IMR-90 (cell line): ENCODE measurements around the gene HECTD1. TPM values are rescaled to one million over a fixed set of nuclear protein-coding genes. Genes with fewer than 3 reads are reported as not detected.

Experiments
- ATAC-seq: fragments of 200-7000 bp; cut with Tn5 transposase; 2 replicates; pipeline ENCODE4 v1.9.1; 2020; ENCODE audit warnings: low read depth, mild to moderate bottlenecking, moderate library complexity
- BruUV-seq: library from RNA; stranded (reverse); fragments of 400-500 nt; replicated peaks from 2 replicates; lab custom pipeline; 2021; lab: Mats Ljungman, UMichigan
- CTCF ChIA-PET: fragments of 300-600 bp; formaldehyde crosslinking; extraction: SDS; loops from one replicate; lab custom pipeline; 2021; ENCODE audit warnings: antibody characterized with exemption; lab: Yijun Ruan, JAX
- POLR2A ChIA-PET: fragments of 300-600 bp; sonication (Branson Sonifier 250); formaldehyde crosslinking; loops from one replicate; lab custom pipeline; 2022; ENCODE audit warnings: antibody characterized with exemption; ENCODE audit not compliant: unreplicated experiment; lab: Charles Lee
- DNase-seq: peaks from one replicate; pipeline ENCODE4 v3.0.0; 2013
- H2AFZ ChIP-seq: replicated peaks from 2 replicates; pipeline ENCODE3; 2013; ENCODE audit warnings: low read length, mild to moderate bottlenecking; ENCODE audit not compliant: poor library complexity
- H2AK5ac ChIP-seq: 2 replicates; pipeline ENCODE4 v1.6.1; 2013; ENCODE audit warnings: low read depth, low read length, inconsistent platforms
- H2AK9ac ChIP-seq: replicated peaks from 2 replicates; pipeline ENCODE3; 2013; ENCODE audit warnings: mild to moderate bottlenecking, low read depth, low read length, moderate library complexity; ENCODE audit not compliant: poor library complexity
- H2BK120ac ChIP-seq: 2 replicates; pipeline ENCODE4 v1.6.1; 2013; ENCODE audit warnings: low read depth, low read length, inconsistent platforms
- H2BK15ac ChIP-seq: 3 replicates; pipeline ENCODE4 v1.6.1; 2013; ENCODE audit warnings: low read depth, low read length, inconsistent platforms
- H2BK20ac ChIP-seq: 2 replicates; pipeline ENCODE4 v1.6.1; 2013; ENCODE audit warnings: low read depth, mild to moderate bottlenecking, inconsistent platforms, low read length, moderate library complexity
- H2BK5ac ChIP-seq: 2 replicates; pipeline ENCODE4 v1.6.1; 2013; ENCODE audit warnings: mild to moderate bottlenecking, low read depth, low read length, inconsistent platforms; ENCODE audit not compliant: poor library complexity, severe bottlenecking
- H3K14ac ChIP-seq: replicated peaks from 2 replicates; pipeline ENCODE4 v1.6.1; 2013; ENCODE audit warnings: low read depth, low read length, inconsistent platforms
- H3K18ac ChIP-seq: 2 replicates; pipeline ENCODE4 v1.6.1; 2013; ENCODE audit warnings: low read depth, low read length, control low read depth
- H3K23ac ChIP-seq: 2 replicates; pipeline ENCODE4 v1.6.1; 2013; ENCODE audit warnings: low read depth, low read length, inconsistent platforms
- H3K27ac ChIP-seq: 2 replicates; pipeline ENCODE4 v1.5.1; 2013; ENCODE audit warnings: mild to moderate bottlenecking, control low read depth, low read length; ENCODE audit not compliant: insufficient read depth
- H3K27me3 ChIP-seq: 2 replicates; pipeline ENCODE4 v1.6.1; 2013; ENCODE audit warnings: low read length; ENCODE audit not compliant: control insufficient read depth, insufficient read depth
- H3K36me3 ChIP-seq: 2 replicates; pipeline ENCODE4 v1.6.1; 2013; ENCODE audit warnings: low read length, mixed read lengths; ENCODE audit not compliant: control insufficient read depth, insufficient read depth
- H3K4ac ChIP-seq: 2 replicates; pipeline ENCODE4 v1.6.1; 2013; ENCODE audit warnings: low read depth, low read length, inconsistent platforms
- H3K4me1 ChIP-seq: 2 replicates; pipeline ENCODE4 v1.6.1; 2013; ENCODE audit warnings: low read length, mixed read lengths; ENCODE audit not compliant: control insufficient read depth, insufficient read depth
- H3K4me2 ChIP-seq: 2 replicates; pipeline ENCODE4 v1.6.1; 2013; ENCODE audit warnings: low read depth, mild to moderate bottlenecking, control low read depth, low read length, moderate library complexity
- H3K4me3 ChIP-seq: 2 replicates; pipeline ENCODE4 v1.5.1; 2013; ENCODE audit warnings: low read depth, mild to moderate bottlenecking, control low read depth, low read length, moderate library complexity; ENCODE audit not compliant: insufficient read depth
- H3K56ac ChIP-seq: 2 replicates; pipeline ENCODE4 v1.6.1; 2013; ENCODE audit warnings: low read length, inconsistent platforms; ENCODE audit not compliant: insufficient read depth; ENCODE audit errors: extremely low read depth
- H3K79me1 ChIP-seq, 2 experiments: 2 replicates each; pipeline ENCODE4 v1.6.1; 2013; ENCODE audit warnings: low read length in 2 of 2, inconsistent platforms in 1 of 2, low read depth in 1 of 2
- H3K9ac ChIP-seq: 2 replicates; pipeline ENCODE4 v1.6.1; 2013; ENCODE audit warnings: low read depth, low read length, control low read depth
- H3K9me1 ChIP-seq: 2 replicates; pipeline ENCODE4 v1.6.1; 2013; ENCODE audit warnings: low read length, inconsistent platforms; ENCODE audit not compliant: insufficient read depth
- H3K9me3 ChIP-seq: 2 replicates; pipeline ENCODE4 v1.6.1; 2013; ENCODE audit warnings: low read length; ENCODE audit not compliant: control insufficient read depth, insufficient read depth
- H4K20me1 ChIP-seq: 2 replicates; pipeline ENCODE4 v1.6.1; 2013; ENCODE audit warnings: low read length, inconsistent platforms; ENCODE audit not compliant: insufficient read depth
- H4K5ac ChIP-seq: 2 replicates; pipeline ENCODE4 v1.6.1; 2013; ENCODE audit warnings: mild to moderate bottlenecking, low read depth, low read length, control low read depth
- H4K8ac ChIP-seq, 2 experiments: 2 replicates each; pipeline ENCODE4 v1.6.1; 2013; ENCODE audit warnings: low read depth in 2 of 2, low read length in 2 of 2, control low read depth in 1 of 2, inconsistent platforms in 1 of 2
- H4K91ac ChIP-seq: 2 replicates; pipeline ENCODE4 v1.6.1; 2013; ENCODE audit warnings: low read depth, low read length, inconsistent platforms; ENCODE audit not compliant: insufficient read depth
- BHLHE40 ChIP-seq: fragments of 150-350 bp; IDR thresholded peaks from 2 replicates; pipeline ENCODE4 v1.6.1; 2016; ENCODE audit warnings: mild to moderate bottlenecking, low read depth, low read length
- CEBPB ChIP-seq: IDR thresholded peaks from 2 replicates; pipeline ENCODE4 v1.6.1; 2012; ENCODE audit warnings: low read depth, low read length, improper control_type of control experiment
- CHD1 ChIP-seq: IDR thresholded peaks from 2 replicates; pipeline ENCODE4 v1.6.1; 2012; ENCODE audit warnings: low read depth, low read length, improper control_type of control experiment
- MAFK ChIP-seq: IDR thresholded peaks from 2 replicates; pipeline ENCODE4 v1.6.1; 2012; ENCODE audit warnings: low read depth, low read length, improper control_type of control experiment
- MAZ ChIP-seq: IDR thresholded peaks from 2 replicates; pipeline ENCODE4 v1.6.1; 2012; ENCODE audit warnings: low read depth, mild to moderate bottlenecking, low read length, improper control_type of control experiment, moderate library complexity, borderline replicate concordance
- MXI1 ChIP-seq: IDR thresholded peaks from 2 replicates; pipeline ENCODE4 v1.6.1; 2012; ENCODE audit warnings: low read depth, mild to moderate bottlenecking, low read length, moderate library complexity, borderline replicate concordance
- POLR2A ChIP-seq: IDR thresholded peaks from 2 replicates; pipeline ENCODE4 v1.6.1; 2012; ENCODE audit warnings: mild to moderate bottlenecking, low read depth, low read length
- RAD21 ChIP-seq: IDR thresholded peaks from 2 replicates; pipeline ENCODE4 v1.6.1; 2012; ENCODE audit warnings: low read length, improper control_type of control experiment
- RCOR1 ChIP-seq: IDR thresholded peaks from 2 replicates; pipeline ENCODE4 v1.6.1; 2012; ENCODE audit warnings: mild to moderate bottlenecking, low read length, improper control_type of control experiment; ENCODE audit not compliant: insufficient replicate concordance
- RFX5 ChIP-seq: IDR thresholded peaks from 2 replicates; pipeline ENCODE4 v1.8.0; 2012; ENCODE audit warnings: low read depth, mild to moderate bottlenecking, low read length, moderate library complexity
- SMC3 ChIP-seq: fragments of 150-350 bp; IDR thresholded peaks from 2 replicates; pipeline ENCODE4 v1.6.1; 2016; ENCODE audit warnings: low read depth, mild to moderate bottlenecking, antibody characterized with exemption, low read length, moderate library complexity
- WGBS, 2 experiments: methylation state at CpG; one replicate each; pipeline versions ENCODE4 v1.1.5 to v1.1.7; 2013; ENCODE audit warnings: missing lambda C conversion rate in 2 of 2; ENCODE audit not compliant: insufficient read length in 1 of 2; ENCODE audit errors: extremely low coverage in 2 of 2; 5-methylcytosine and 5-hydroxymethylcytosine counted together
- dilution Hi-C: fragments of 300-500 bp; cut with HindIII; formaldehyde crosslinking; loops from one replicate; pipeline ENCODE4 v1.14.3; 2018; ENCODE audit warnings: low sequenced_read_pairs; ENCODE audit not compliant: unreplicated experiment
- in situ Hi-C: fragments of 300-500 bp; cut with MboI; formaldehyde crosslinking; loops from 3 replicates; pipeline ENCODE4 v1.14.3; 2019; ENCODE audit warnings: low sequenced_read_pairs, inconsistent platforms, mixed read lengths
- intact Hi-C: fragments of 100-400 bp; cut with micrococcal nuclease; formaldehyde crosslinking; loops from 2 replicates; pipeline ENCODE4 v1.10.0; 2022
- polyA plus RNA-seq, 3 experiments: library from polyadenylated mRNA; depleted of rRNA; stranded (reverse); fragments of >200 nt; gene quantifications; 2 replicates each; pipeline ENCODE4 v1.2.3, GENCODE V29; 2012; ENCODE audit warnings: low replicate concordance in 1 of 3
- total RNA-seq: library from RNA; depleted of rRNA; stranded (reverse); fragments of >200 nt; gene quantifications from 2 replicates; pipeline ENCODE4 v1.2.3, GENCODE V29; 2012
- TF ChIP-seq, protein P1 (sequence below): conservative IDR thresholded peaks from 2 replicates; pipeline ENCODE4 v1.5.1; 2012; ENCODE audit warnings: mild to moderate bottlenecking, low read depth, low read length, improper control_type of control experiment
- TF ChIP-seq, protein P2 (sequence below): fragments of 150-350 bp; IDR thresholded peaks from 2 replicates; pipeline ENCODE4 v1.6.1; 2017; ENCODE audit warnings: mild to moderate bottlenecking, antibody characterized with exemption, low read length, low read depth
- TF ChIP-seq, protein P3 (sequence below): fragments of 150-350 bp; IDR thresholded peaks from 2 replicates; pipeline ENCODE4 v1.6.1; 2016; ENCODE audit warnings: low read depth, mild to moderate bottlenecking, low read length, moderate library complexity, borderline replicate concordance

The HECTD1 gene
- total and polyA plus RNA-seq, 2 of the 4 experiments (the other 2 are of a cell fraction), result 48.5 to 228 TPM

DNA sequence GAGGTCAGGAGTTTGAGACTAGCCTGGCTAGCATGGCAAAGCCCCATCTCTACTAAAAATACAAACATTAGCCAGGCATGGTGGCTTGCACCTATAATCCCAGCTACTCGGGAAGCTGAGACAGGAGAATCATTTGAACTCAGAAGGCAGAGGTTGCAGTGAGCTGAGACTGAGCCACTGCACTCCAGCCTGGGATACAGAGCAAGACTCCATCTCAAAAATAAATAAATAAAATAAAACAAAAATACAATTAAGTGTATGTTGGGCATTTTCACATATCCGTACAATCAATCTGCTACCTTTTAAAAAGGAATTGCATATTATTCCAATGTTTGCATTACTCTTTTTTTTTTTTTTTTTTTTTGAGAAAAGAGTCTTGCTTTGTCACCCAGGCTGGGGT is 47.7 kb upstream of the HECTD1 start:
- H2AK9ac ChIP-seq, result no peak overlapping the region
- H2AK5ac ChIP-seq, result no peak overlapping the region
- H3K27me3 ChIP-seq, result no peaks in the 10 kb centered on the region
- no peaks in the 10 kb centered on the region for H3K79me1 ChIP-seq
- no peaks in the 10 kb centered on the region for H3K4me1 ChIP-seq
- no peak overlapping the region for H3K9ac ChIP-seq
- H3K56ac ChIP-seq, result no peak overlapping the region
- POLR2A ChIA-PET, result no interaction called here
- no peak overlapping the region for H2BK20ac ChIP-seq
- no peak overlapping the region for H3K14ac ChIP-seq
- no peak overlapping the region for H2BK15ac ChIP-seq
- no peaks in the 10 kb centered on the region for H3K9me1 ChIP-seq
- dilution Hi-C loops, result no loop called here
- no TSS peak for BruUV-seq
- H3K4ac ChIP-seq, result no peak overlapping the region
- no peak overlapping the region for H2AFZ ChIP-seq
- no peak overlapping the region for H3K4me2 ChIP-seq
- intact Hi-C loops, result no loop called here
- no peak overlapping the region for H3K18ac ChIP-seq
- no peak overlapping the region for H2BK120ac ChIP-seq
- H3K27ac ChIP-seq, result no peak overlapping the region
- no peak overlapping the region for H3K4me3 ChIP-seq
- CTCF ChIA-PET, result interaction anchor here (0.6 kb wide), 1 partner anchor 36 kb away, joined by 3 read pairs; no protein-coding TSS in a partner anchor
- no peak for TF ChIP-seq CEBPB
- no peak for TF ChIP-seq MAZ
- TF ChIP-seq SMC3, result no peak
- TF ChIP-seq BHLHE40, result no peak
- TF ChIP-seq POLR2A, result no peak
- TF ChIP-seq RCOR1, result no peak
- no peak for TF ChIP-seq CHD1
- TF ChIP-seq RFX5, result no peak
- TF ChIP-seq, protein P1, sequence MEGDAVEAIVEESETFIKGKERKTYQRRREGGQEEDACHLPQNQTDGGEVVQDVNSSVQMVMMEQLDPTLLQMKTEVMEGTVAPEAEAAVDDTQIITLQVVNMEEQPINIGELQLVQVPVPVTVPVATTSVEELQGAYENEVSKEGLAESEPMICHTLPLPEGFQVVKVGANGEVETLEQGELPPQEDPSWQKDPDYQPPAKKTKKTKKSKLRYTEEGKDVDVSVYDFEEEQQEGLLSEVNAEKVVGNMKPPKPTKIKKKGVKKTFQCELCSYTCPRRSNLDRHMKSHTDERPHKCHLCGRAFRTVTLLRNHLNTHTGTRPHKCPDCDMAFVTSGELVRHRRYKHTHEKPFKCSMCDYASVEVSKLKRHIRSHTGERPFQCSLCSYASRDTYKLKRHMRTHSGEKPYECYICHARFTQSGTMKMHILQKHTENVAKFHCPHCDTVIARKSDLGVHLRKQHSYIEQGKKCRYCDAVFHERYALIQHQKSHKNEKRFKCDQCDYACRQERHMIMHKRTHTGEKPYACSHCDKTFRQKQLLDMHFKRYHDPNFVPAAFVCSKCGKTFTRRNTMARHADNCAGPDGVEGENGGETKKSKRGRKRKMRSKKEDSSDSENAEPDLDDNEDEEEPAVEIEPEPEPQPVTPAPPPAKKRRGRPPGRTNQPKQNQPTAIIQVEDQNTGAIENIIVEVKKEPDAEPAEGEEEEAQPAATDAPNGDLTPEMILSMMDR, result no peak
- TF ChIP-seq, protein P2, sequence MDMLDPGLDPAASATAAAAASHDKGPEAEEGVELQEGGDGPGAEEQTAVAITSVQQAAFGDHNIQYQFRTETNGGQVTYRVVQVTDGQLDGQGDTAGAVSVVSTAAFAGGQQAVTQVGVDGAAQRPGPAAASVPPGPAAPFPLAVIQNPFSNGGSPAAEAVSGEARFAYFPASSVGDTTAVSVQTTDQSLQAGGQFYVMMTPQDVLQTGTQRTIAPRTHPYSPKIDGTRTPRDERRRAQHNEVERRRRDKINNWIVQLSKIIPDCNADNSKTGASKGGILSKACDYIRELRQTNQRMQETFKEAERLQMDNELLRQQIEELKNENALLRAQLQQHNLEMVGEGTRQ, result no peak
- no peak for TF ChIP-seq RAD21
- TF ChIP-seq MXI1, result no peak
- TF ChIP-seq, protein P3, sequence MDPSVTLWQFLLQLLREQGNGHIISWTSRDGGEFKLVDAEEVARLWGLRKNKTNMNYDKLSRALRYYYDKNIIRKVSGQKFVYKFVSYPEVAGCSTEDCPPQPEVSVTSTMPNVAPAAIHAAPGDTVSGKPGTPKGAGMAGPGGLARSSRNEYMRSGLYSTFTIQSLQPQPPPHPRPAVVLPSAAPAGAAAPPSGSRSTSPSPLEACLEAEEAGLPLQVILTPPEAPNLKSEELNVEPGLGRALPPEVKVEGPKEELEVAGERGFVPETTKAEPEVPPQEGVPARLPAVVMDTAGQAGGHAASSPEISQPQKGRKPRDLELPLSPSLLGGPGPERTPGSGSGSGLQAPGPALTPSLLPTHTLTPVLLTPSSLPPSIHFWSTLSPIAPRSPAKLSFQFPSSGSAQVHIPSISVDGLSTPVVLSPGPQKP, result no peak
- TF ChIP-seq MAFK, result no peak
- no peak overlapping the region for H4K5ac ChIP-seq
- no peaks in the 10 kb centered on the region for H3K9me3 ChIP-seq
- no peak for ATAC-seq
- no peak for DNase-seq
- no peak overlapping the region for H2BK5ac ChIP-seq
- H4K91ac ChIP-seq, result no peak overlapping the region
- no peaks in the 10 kb centered on the region for H3K36me3 ChIP-seq
- no peak overlapping the region for H3K23ac ChIP-seq
- H4K20me1 ChIP-seq, result no peaks in the 10 kb centered on the region
- H4K8ac ChIP-seq, result no peak overlapping the region
- in situ Hi-C loops, result no loop called here
- WGBS, 2 experiments, result no CpG with 5 or more reads among the region's 2 CpGs
